ENCODE results near the gene PPP6R3. TPM values are rescaled to one million over a fixed set of nuclear protein-coding genes. Genes with fewer than 3 reads are reported as not detected.

PPP6R3 gene
- total and polyA plus RNA-seq, 2 of the 13 experiments (the other 11 are each of a cell fraction or from before 2014, with no cell fraction given) = 41.2 to 83.4 TPM

- TF ChIP-seq, protein P1, sequence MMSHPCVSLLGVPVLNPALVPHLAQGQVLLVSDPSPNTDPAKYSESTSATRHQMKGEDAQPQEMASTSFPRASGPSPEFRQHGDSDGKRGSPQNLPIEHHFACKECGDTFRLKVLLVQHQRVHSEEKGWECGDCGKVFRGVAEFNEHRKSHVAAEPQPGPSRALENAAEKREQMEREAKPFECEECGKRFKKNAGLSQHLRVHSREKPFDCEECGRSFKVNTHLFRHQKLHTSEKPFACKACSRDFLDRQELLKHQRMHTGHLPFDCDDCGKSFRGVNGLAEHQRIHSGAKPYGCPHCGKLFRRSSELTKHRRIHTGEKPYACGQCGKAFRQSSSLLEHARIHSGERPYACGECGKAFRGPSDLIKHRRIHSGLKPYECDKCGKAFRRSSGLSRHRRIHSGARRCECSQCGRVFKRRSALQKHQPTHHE (CRISPR knock-in tag; IDR thresholded peaks at IDR 0.05; ENCODE audit: borderline replicate concordance) = no peak
Measured at GRCh38 chr11:68591719-68592118, 131.2 kb downstream of the PPP6R3 start (continued).

DNA sequence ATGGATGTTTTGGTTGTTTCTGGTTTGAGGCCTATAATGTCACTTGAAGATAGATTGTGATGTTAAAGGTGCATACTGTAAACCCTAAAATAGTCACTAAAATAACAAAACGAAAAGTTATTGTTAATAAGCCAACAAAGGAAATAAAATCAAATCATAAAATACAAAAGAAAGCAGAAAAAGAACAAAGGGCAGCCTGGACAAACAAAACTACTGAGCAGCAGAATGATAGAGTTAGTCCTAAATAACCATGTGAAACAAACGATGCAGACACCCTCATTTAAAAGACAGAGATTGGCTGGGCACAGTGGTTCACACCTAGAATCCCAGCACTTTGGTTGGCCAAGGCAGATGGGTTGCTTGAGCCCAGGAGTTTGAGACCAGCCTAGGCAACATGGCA lies 132.9 kb downstream of the PPP6R3 start:
- ChIA-PET POLR2A (no interaction called here), CTCF (ENCODE audit: low intra/inter-chr PET ratio, low total read pairs) (no interaction called here)
- WGBS (ENCODE audit: low lambda C conversion rate) = 87% methylated on average over 2 of the region's 2 CpGs
- intact Hi-C loops (cut with micrococcal nuclease; ENCODE audit: unreplicated experiment) (no loop called here), in situ Hi-C loops (cut with HindIII; ENCODE audit: extremely low pct_ligation_motif_present, low pct_unique_long_range_greater_than_20kb) (no loop called here)
- Histone ChIP-seq H3K36me3 (replicated peaks in 1 of 2; ENCODE audit: control insufficient read depth in 1 of 2, insufficient read depth in 2 of 2, low read length in 2 of 2) (peaks cover 30 to 72% of the 10 kb centered on the region in 2 experiments), H3K79me2 (ENCODE audit: insufficient read depth, low read length) (no peaks in the 10 kb centered on the region), H3K9me3 (ENCODE audit: low read length) (no peaks in the 10 kb centered on the region), H3K9ac (ENCODE audit: insufficient read depth, low read depth, low read length) (no peak overlapping the region), H4K20me1 (ENCODE audit: insufficient read depth, low read length) (no peaks in the 10 kb centered on the region), H3K4me1 (ENCODE audit: insufficient read depth, low read length) (no peaks in the 10 kb centered on the region), H3K27me3 (ENCODE audit: control insufficient read depth in 1 of 2, insufficient read depth in 2 of 2, low read length in 2 of 2) (no peaks in the 10 kb centered on the region), H3K27ac (ENCODE audit: extremely low read length, insufficient read depth, low read length) (no peak overlapping the region), H3K4me3 (replicated peaks in 1 of 3; ENCODE audit: insufficient read depth in 1 of 3, low read depth in 2 of 3, low read length in 3 of 3) (no peak overlapping the region), H3K4me2 (ENCODE audit: low read depth, low read length) (no peak overlapping the region), H2AFZ (ENCODE audit: low read length) (no peak overlapping the region)
- TF ChIP-seq CCAR2 (optimal IDR thresholded peaks at IDR 0.05; ENCODE audit: low read depth, low read length) (no peak), ZNF558 (CRISPR knock-in tag; IDR thresholded peaks at IDR 0.05; ENCODE audit: borderline replicate concordance) (no peak), ZBTB21 (CRISPR knock-in tag; IDR thresholded peaks at IDR 0.05) (no peak), ZNF512 (CRISPR knock-in tag; IDR thresholded peaks at IDR 0.05) (no peak), ZNF44 (CRISPR knock-in tag; IDR thresholded peaks at IDR 0.05) (no peak), ZMAT5 (CRISPR knock-in tag; IDR thresholded peaks at IDR 0.05; ENCODE audit: borderline replicate concordance, low read depth) (no peak), ZNF772 (CRISPR knock-in tag; IDR thresholded peaks at IDR 0.05) (no peak)
- TF ChIP-seq, protein P2, sequence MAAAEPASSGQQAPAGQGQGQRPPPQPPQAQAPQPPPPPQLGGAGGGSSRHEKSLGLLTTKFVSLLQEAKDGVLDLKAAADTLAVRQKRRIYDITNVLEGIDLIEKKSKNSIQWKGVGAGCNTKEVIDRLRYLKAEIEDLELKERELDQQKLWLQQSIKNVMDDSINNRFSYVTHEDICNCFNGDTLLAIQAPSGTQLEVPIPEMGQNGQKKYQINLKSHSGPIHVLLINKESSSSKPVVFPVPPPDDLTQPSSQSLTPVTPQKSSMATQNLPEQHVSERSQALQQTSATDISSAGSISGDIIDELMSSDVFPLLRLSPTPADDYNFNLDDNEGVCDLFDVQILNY (CRISPR knock-in tag; conservative IDR thresholded peaks at IDR 0.05) = no peak
- BruUV-seq (replicated peaks) = no TSS peak
- ATAC-seq (no peak), DNase-seq (ENCODE audit: low spot score) (no peak), FAIRE-seq (no peak)
